Measurements from ENCODE around the gene PPP1R18. TPM values are rescaled to one million over a fixed set of nuclear protein-coding genes. Genes with fewer than 3 reads are reported as not detected.
A peak's percentile ranks its signal among the peaks of the same experiment; 100 is the strongest.
"Not testable (repeated sequence)": the region's sequence is repeated elsewhere in the genome, so short reads cannot be mapped to it uniquely, and the experiment has no call there.

The PPP1R18 gene
- total RNA-seq (2014; rRNA removed; shearing (Covaris generic); ENCODE audit: low replicate concordance), result 31.1 and 32.0 TPM in 2 replicates

DNA sequence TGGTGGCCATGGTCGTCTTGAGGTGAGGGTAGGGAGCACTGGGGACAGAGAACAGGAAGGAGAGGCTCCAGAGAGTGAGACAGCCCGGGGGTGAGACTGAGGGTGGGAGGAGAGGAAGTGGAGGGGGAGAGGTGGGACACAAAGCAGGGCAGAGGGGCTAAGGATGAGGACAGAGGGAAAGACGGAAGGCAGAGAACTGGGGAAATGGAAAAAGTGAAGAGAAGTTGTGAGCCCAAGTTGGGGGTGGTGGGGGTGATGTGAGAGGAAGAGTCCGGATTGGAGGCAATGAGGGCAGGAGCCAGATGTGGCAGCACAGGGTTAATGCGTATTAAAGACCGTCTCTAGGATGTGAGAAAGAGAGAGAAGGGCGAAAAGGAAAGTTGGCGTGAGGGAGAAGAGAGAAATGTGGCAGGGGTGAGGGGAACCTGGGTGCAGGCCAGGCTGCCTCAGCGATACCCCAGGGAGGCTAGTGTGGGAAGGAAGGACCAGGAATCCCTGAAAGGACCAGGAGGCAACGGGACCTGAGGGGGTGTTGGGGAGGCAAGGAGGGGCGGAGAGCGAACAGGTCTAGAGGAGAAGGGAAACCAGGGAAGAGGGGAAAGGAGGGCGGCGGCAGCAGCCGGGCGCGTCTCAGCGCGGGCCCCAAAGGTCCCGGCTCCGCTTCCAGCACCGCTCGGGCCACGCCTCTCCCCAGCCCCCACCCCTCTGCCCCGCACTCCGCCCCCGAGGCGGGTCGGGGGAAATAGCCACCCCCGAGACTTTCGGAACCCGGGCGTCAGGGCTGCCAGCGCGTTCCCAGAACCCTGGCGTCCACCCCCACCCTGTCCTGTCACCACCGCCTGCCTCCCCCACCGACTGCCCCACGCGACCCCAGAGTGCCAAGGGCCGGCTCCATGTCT, at the start of gene PPP1R18:
TSS of gene PPP1R18 (minus strand) at position 637 of the 899 bp plus-strand sequence. CDS start at position 10, 627 bp downstream.
- no peaks in the 10 kb centered on the region for H3K27me3 ChIP-seq
- H3K9me3 ChIP-seq, result no peaks in the 10 kb centered on the region
- peak; percentile 79 for DNase-seq
- H3K4me3 ChIP-seq, result peak within 1 kb of the TSS; percentile 98
- peaks cover 25% of the 10 kb centered on the region for H3K36me3 ChIP-seq

DNA sequence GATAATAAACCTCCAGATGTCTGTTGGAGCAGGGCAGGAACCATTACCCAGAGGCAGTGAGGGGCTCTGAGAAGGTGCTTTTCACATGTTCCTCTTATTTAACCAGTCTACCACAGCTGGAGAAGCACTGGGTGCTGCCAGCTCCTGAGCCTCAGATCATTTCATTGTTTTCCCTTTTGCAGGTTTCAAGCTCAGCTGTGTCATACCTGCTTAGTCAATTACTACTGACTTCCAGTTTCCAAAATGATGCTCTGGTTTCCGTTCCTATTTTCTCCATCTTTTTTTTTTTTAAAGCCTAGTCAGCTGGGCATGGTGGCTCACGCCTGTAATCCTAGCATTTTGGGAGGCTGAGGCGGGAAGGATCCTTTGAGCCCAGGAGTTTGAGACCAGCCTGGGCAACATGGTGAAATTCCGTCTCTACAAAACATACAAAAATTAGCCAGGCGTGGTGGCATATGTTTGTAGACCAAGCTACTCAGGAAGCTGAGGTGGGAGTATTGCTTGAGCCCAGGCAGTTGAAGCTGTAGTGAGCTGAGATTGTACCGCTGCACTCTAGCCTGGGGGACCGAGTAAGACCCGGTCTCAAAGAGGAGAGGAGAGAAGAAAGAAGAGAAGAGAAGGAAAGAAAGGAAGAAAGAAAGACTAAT, 49.3 kb upstream of the PPP1R18 start:
- H3K36me3 ChIP-seq, result peaks cover 34% of the 10 kb centered on the region
- DNase-seq, result no peak
- no peaks in the 10 kb centered on the region for H3K9me3 ChIP-seq
- H3K4me3 ChIP-seq, result no peak overlapping the region
- H3K27me3 ChIP-seq, result no peaks in the 10 kb centered on the region

- H3K36me3 ChIP-seq, result peaks cover 12% of the 10 kb centered on the region
- no peaks in the 10 kb centered on the region for H3K9me3 ChIP-seq
- no peak overlapping the region for H3K4me3 ChIP-seq
- DNase-seq, result no peak
- no peaks in the 10 kb centered on the region for H3K27me3 ChIP-seq
Observed at GRCh38 chr6:30732237-30732943, 45.9 kb upstream of the PPP1R18 start.

DNA sequence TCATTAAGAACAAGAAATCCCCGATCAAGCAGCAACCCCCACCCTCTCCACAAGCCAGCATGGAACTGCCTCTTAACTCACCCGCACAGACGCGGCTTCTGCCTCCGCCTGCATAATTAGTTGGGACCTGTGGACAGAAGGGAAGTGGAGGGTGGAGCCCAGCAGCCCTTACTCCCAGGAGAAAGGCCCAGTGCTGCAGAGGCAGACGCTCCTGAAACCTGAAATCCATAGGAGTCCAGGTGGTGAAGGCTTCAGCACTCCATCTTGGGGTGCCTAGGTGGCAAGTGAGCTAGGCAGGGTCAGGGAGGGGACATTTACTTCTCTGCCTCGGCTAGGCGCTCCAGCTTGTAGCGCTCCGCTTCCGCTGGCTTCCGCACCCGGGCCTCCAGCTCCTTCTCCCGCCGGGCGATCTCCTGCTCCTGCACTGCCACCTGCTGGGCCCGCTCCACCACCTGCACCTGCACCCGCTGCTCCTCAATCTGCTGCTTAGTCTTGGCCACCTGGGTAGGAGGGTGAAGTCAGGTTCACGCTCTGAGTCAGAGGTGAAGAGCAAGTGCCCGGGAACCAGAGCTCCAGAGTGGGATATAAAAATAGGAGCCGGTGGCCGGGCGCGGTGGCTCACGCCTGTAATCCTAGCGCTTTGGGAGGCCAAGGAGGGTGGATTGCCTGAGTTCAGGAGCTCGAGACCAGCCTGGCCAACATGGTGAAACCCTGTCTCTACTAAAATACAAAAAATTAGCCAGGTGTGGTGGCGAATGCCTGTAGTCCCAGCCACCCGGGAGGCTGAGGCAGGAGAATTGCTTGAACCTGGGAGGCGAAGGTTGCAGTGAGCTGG, 44.4 kb upstream of the PPP1R18 start:
- H3K4me3 ChIP-seq, result no peak overlapping the region
- H3K36me3 ChIP-seq, result peaks cover 15% of the 10 kb centered on the region
- no peaks in the 10 kb centered on the region for H3K27me3 ChIP-seq
- no peak for DNase-seq
- H3K9me3 ChIP-seq, result no peaks in the 10 kb centered on the region

DNA sequence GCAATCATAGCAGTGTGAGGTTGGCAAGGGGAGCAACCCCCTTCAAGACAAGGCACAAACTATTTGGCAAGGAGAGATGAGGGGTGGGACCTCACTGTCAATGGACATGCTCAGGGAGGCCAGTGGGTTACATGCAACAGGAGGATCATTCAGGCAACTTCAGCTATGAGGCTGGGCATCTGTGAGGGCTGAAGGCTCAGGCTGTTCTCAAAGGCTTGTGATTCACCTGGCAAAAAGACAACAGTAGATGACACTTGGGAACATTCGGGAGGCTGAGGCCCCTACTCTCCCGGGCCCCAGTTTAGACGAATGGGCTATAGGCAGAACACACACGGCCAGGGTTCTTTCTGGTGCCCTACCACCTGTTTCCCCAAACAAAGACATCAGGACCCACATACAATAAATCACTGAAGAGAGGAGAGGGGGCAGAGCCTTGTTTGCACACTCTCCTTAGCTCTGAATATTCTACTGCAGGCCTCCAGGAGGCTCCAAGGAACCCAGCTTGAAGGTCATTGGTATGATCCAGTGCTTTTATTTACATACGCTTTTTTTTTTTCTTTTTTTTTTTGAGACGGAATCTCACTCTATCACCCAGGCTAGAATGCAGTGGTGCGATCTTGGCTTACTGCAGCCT, 41.6 kb upstream of the PPP1R18 start:
- DNase-seq, result no peak
- Histone ChIP-seq H3K4me3 (no peak overlapping the region), H3K36me3 (peaks cover 36% of the 10 kb centered on the region), H3K9me3 (no peaks in the 10 kb centered on the region), H3K27me3 (no peaks in the 10 kb centered on the region)

DNA sequence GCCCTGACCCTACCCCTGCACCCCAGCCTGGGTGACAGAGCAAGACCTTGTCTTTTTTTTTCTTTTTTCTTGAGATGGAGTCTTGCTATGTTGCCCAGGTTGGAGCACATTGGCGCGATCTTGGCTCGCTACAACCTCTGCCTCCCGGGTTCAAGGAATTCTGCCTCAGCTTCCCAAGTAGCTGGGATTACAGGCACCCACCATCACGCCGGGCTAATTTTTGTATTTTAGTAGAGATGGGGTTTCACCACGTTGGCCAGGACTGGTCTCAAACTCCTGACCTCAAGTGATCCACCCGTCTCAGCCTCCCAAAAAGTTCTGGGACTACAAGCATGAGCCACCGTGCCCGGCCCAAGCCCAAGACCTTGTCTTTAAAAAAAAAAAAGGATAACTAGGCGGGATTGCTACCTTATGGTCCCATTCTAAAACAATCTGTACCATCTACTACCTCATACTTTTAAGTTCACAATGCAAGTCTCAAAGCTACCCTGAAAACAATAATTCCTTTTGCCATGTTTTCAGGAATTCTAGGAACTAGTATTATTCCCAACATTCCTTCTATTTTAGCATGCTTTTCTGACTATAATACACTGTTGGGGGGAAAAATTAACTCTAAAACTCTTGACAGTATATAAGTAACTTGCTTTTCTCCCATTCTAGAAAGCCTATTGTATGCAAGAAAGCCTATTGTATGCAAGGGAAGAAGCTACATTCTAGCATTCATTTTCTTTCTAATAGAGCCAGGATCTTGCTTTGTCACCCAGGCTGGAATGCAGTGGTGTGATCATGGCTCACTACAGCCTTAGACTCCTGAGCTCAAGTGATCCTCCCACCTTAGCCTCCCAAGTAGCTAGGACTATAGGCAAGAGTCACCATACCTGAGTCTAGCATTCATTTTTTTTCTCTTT, 40.3 kb upstream of the PPP1R18 start:
- peaks cover 49% of the 10 kb centered on the region for H3K36me3 ChIP-seq
- no peak for DNase-seq
- H3K27me3 ChIP-seq, result no peaks in the 10 kb centered on the region
- H3K4me3 ChIP-seq, result no peak overlapping the region
- H3K9me3 ChIP-seq, result no peaks in the 10 kb centered on the region

GRCh38 chr6:30725713-30726505, 39.5 kb upstream of the PPP1R18 start:
- H3K27me3 ChIP-seq, result no peaks in the 10 kb centered on the region
- peak; percentile 59 for DNase-seq
- no peaks in the 10 kb centered on the region for H3K9me3 ChIP-seq
- H3K4me3 ChIP-seq, result no peak overlapping the region
- peaks cover 55% of the 10 kb centered on the region for H3K36me3 ChIP-seq

DNA sequence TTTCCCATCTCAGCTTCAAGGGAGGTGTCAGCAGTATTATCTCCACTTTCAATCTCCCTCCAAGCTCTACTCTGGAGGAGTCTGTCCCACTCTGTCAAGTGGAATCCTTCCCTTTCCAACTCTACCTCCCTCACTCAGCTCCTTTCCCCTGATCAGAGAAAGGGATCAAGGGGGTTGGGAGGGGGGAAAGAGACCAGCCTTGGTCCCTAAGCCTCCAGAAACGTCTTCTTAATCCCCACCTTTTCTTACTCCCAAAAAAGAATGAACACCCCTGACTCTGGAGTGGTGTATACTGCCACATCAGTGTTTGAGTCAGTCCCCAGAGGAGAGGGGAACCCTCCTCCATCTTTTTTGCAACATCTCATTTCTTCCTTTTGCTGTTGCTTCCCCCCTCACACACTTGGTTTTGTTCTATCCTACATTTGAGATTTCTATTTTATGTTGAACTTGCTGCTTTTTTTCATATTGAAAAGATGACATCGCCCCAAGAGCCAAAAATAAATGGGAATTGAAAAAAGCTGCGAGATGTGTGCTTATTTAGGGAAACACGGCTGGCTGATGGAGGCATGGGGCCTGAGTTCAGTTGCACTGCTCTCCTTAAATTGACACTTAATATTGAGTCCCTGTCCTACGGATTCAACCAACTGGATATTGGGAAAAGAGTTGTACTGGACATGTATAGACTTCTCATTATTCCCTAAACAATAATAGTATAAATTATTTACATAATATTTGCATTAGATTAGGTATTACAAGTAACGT, 38.6 kb upstream of the PPP1R18 start:
- no peak for DNase-seq
- Histone ChIP-seq H3K4me3 (no peak overlapping the region), H3K36me3 (peaks cover 60% of the 10 kb centered on the region), H3K9me3 (no peaks in the 10 kb centered on the region), H3K27me3 (no peaks in the 10 kb centered on the region)

- not testable (repeated sequence) for H3K27me3 ChIP-seq, DNase-seq, H3K9me3 ChIP-seq, H3K4me3 ChIP-seq
- H3K36me3 ChIP-seq, result peaks cover 60% of the 10 kb centered on the region
Observed at GRCh38 chr6:30723843-30724741, 37.6 kb upstream of the PPP1R18 start.

- not testable (repeated sequence) for H3K27me3 ChIP-seq, H3K9me3 ChIP-seq, DNase-seq
- H3K36me3 ChIP-seq, result peaks cover 60% of the 10 kb centered on the region
- H3K4me3 ChIP-seq, result peak overlapping the region; percentile 97
Observed at GRCh38 chr6:30723159-30723842, 36.9 kb upstream of the PPP1R18 start.

- Histone ChIP-seq H3K4me3 (peak overlapping the region; percentile 97), H3K36me3 (peaks cover 55% of the 10 kb centered on the region), H3K9me3 (no peaks in the 10 kb centered on the region), H3K27me3 (no peaks in the 10 kb centered on the region)
- peak; percentile 48 for DNase-seq
Observed at GRCh38 chr6:30722280-30723112, 36.1 kb upstream of the PPP1R18 start.

- H3K27me3 ChIP-seq, H3K9me3 ChIP-seq, DNase-seq: not testable (repeated sequence)
- Histone ChIP-seq H3K36me3 (peaks cover 53% of the 10 kb centered on the region), H3K4me3 (peak overlapping the region; percentile 97)
Observed at GRCh38 chr6:30722025-30722279, 35.5 kb upstream of the PPP1R18 start.
